A204.1 (cell line): ENCODE data around the gene HEY2.
"Not testable (repeated sequence)": the region's sequence is repeated elsewhere in the genome, so short reads cannot be mapped to it uniquely, and the experiment has no call there.

ENCODE experiments used
- FAIRE-seq: peaks from 2 replicates; lab custom pipeline; 2012; peaks lifted over from hg19 to GRCh38; lab: Jason Lieb, UNC

Gene HEY2

DNA sequence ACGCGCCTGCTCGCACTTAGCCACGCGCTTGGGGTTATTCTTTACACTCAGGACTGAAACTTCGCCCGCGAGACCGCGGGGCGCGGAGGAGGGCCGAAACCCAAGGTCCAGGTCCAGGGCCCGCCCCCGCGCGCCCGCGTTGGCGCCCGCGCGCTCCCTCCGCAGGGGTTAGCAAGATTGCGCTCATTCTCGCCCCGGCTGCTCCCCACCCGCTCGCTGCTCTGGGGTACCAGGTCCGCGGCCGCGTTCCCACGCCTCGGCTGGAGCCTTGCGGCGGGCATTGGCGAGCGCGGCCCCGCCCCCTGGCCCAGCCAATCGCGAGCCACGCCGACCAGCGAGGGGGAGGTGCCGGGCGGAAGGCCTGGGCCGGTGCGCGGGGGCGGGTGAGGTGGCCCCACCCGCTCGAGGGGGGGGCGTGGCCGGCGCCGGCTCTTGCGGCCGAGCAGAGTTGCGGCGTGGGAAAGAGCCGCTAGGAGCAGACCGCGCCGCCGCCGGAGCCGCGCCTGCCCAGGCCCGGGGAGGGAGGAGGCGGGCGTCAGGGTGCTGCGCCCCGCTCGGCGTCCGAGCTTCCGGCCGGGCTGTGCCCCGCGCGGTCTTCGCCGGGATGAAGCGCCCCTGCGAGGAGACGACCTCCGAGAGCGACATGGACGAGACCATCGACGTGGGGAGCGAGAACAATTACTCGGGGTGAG is at the start of gene HEY2:
Gene HEY2 (plus strand): TSS at position 460 of the 692 bp plus-strand sequence. CDS start 145 bp downstream, at position 605.
- no peak for FAIRE-seq

DNA sequence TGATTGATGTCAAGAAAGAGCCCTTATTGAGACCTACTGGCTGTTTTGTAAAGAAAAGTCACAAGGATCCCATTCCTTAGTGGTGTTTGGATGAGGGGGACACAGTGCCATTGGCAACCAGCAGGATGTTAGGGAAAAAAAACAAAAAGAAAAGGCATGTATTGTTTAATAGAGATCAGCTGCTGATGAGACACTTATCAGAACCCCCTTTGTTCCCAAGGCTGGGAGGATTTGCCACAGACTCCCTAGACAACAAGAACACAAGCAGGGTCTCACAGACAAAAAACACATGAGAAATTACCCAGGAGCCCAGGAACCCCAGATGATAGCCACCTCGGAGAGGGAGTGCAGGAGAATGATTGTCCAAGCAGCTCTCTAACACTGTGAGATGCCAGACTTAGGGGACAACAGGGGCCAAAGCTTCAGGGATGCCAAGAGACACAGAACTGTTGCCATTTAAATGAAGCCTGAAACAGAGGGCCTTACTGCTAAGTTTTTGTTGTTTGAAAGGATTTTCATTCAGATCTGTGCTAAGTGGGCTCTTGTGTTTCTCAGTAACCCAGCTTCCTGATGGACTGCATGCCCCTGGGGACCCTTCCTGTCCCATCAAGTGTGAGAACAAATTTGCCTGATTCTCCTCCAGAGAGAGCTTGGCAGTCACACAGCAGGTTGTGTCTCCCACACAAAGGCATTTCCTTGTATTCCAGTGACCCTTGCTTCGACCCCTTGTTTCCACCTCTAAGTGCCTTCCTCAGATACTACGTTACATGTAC is 48.7 kb upstream of the HEY2 start:
- FAIRE-seq: no peak

DNA sequence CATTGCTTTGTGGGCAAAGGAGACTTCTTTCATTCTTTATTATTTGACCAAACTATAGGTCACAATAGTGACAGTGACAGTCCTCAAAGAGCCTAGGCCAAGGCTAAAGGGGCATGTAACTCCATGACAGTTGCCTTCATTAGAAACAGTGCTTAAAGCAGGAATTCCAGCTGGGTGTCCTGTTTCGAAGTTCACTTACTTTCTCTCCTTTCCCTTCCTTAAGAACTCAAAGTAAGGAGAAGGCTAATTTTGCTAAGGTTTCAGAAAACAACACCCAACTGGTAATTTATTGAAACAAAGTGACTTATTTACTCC is 48.1 kb upstream of the HEY2 start:
- no peak for FAIRE-seq

DNA sequence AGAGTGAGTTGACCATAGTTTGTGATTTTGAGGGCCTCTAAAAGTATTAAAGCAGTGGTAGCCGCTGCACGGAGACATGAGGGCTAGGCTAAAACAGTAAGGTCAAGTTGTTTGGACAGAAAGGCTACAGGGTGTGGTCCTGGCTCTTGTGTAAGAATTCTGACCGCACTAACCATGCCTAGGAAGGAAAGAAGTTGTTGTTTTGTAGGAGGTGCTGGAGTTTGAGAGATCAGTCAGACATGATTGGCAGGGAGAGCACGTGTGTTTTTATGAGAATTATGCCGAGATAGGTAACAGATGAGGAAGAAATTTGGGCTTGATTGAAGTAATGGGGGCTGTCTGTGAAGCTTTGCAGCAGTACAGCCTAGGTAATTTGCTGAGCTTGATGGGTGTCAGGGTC is 45.5 kb upstream of the HEY2 start:
- not testable (repeated sequence) for FAIRE-seq

GRCh38 chr6:125707615-125708243 is 41.7 kb upstream of the HEY2 start:
- FAIRE-seq: no peak

DNA sequence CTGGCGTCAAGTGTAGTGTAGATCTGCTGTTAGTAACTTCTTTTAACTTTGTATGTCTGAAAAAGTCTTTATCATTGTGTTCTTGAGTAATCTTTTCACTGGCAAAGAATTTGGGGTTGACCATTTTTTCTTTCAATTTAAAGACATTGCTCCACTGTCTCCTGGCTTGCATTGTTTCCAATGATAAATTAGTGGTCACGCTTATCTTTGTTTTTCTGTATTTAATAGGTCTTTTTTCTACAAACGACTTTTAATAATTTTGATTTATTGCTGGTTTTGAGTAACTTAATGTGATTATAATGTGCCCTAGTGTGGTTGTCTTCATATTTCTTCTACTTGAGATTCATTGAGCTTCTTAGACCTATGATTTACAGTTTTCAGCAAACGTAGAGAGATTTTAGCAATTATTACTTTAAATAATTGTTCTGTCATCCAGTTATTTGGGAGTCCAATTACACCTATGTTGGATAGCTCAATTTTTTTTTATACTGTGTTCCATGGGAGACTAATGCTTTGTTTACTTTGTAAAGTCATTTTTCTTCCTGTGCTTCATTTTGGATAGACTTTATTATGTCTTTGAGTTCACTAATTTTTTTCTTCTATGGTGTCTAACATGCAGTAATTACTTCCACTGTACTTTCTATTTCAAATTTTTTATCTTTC is 38.3 kb upstream of the HEY2 start:
- no peak for FAIRE-seq

DNA sequence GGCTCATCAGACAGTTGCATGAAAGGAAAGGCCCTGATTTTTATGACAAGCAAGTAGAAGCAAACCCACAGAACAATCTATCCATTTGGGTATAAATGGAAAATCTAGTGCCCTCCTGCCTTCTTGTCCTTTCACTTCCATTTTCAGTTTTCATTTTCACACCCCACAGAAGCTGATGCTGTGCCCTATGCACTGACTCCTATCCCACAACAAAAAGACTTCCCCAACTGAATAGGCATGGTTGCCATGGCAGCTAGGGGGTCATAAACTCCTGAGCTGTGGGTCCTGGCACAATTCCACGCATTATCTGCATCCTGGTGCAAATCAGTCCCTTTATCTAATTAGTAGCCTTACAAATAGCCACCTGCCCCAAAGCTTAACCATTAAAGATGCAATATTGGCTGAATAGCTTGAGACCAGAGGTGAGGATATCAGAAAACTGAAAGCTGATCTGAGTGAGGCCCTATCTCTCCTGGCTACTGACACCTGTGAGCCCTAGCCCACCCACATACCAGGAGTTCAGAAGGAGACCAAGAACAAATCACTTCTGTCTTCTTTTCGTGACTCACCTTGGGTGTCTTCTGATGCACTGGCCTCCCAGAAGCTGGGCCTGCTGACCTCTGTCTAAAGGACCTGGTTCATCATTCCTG is 34.9 kb upstream of the HEY2 start:
- FAIRE-seq: no peak

DNA sequence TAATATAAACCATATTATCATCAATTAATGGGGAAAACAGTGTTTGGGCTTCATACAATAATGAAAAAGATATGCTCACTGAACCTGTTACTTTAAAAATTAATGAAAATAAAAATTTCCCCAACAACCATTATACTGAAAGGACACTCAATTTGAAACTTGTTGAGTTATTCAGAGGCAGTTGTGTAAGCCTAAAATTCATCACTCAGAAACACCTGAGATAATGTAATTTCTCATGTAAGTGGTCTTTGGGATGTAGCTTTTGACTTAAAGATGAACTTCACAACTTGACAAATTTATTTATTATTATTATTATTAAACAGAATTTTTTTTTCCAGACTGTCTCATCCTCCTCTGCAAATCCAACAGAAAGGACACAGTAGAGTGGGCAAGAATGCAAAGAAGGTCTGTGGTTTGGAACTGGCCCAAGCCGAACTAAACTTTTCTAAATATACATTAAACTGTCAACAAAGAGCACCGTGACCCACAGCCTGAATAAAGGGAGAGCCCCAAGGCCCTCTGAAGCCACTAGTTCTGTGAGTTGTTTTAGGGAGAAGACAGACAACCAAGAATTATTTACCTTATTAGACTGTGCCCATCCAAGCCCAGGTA is 32.2 kb upstream of the HEY2 start:
- no peak for FAIRE-seq

- FAIRE-seq: no peak
These were observed 31.3 kb upstream of the HEY2 start for GRCh38 chr6:125718109-125718508.

- FAIRE-seq: no peak
These were observed 26.5 kb upstream of the HEY2 start for GRCh38 chr6:125722886-125723285.

DNA sequence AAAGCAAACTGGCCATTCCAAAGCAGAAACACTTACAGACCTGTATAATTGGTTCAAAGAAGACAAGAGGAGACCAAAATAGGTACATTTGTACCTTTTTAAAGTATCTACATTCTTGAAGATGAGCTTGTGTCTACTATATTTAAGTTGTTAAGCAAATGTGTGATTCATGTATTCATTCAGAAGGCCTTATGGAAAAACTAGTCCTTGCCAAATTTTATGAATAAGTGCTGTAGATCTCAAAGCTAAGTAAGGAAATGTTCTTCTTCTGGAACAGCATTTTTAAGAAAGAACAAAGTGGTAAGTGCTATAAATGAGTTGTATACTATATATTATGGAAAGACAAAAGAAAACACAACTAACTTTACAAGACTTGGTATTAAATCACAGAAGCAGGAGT is 22.2 kb upstream of the HEY2 start:
- FAIRE-seq: no peak

DNA sequence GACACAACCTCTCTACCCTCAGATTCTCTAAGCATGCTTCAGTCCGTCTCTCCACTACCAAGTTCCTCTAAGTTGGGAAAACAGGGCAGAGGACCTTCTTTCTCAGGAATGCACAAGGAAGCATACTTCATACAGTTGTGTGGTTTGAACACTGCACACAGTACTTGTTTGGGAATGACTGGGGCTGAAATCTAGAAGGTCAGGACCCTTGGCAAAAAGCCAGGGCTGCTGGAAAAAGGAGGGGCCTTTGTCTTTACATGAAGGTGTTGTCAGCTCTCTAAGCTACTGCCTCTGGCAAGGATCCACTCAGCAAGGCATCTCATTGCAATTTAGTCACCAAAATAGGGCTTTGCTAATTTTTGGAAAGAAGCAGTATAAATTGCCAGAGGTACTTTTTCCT is 20.7 kb upstream of the HEY2 start:
- no peak for FAIRE-seq

DNA sequence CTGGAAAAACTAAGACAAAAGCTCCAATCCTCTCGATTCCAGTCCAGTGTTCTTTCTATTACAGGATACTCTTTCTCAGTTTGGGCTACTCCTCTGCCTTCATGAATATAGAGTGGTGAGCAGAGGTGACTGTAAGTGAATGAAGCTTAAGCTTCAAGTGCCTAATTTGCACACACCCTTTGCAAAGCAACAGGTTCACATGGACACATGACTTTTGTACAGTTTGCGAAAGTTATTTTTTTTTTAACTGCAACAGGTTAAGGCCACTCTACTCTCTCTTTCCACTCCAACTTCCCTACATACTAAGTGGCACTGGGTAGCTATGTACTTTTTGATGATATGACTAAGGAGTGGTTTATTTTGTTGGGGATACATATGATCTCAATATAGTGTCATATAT is 19.4 kb upstream of the HEY2 start:
- no peak for FAIRE-seq

GRCh38 chr6:125732398-125732797 is 17.0 kb upstream of the HEY2 start:
- no peak for FAIRE-seq

DNA sequence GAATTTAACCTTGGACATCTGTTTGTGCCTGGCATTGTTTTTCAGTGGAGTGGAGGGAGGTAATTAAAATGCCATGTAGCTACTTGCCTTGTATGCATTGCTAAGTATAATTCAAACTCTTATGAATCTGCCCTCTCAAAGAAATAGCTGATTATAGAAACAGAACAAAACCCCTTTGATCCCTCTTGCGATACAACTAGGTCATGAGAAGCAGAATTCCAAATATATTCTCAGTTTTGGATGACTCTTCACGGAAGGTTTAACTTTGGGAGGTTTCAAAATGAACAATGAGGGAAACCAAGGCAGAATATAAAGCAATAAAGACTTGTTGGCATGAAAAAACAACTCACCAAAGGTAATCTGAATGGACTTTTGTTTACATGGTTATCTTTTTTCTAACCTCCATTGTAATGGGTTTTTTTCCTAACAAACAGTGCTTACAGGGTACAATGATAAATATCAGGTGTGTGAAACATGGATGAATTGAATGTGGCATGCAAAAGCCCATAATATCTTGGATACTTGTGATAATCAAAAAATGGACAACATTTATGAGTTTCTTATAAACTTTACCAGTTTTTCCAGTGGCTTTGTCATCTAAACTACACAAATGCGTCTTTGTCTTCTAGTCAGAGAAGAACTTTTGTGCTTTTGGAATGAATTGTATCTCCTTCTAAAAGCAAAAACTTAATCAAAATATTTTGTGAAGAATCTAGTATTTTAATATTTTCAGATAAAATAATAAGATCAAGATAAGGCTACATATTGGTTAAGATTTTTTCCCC is 15.7 kb upstream of the HEY2 start:
- FAIRE-seq: no peak

GRCh38 chr6:125738276-125738675 is 11.2 kb upstream of the HEY2 start:
- FAIRE-seq: no peak

DNA sequence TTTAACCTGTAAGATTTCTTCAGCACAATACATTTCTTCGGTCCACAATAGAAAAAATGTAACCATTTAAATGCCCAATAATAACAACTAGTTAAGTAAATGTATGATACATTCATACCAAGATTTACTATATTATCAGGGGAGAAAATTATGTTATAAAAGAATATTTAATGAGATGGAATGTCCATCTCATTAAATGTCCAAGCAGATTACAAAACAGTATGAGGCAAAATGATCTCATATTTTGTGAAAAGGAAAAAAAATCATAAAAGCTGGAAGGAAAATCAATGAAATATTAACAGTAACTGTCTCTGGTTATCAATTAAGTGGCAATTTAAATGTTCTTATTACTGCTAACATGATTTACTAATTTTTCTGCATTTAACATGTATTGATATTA is 10.1 kb upstream of the HEY2 start:
- FAIRE-seq: no peak

DNA sequence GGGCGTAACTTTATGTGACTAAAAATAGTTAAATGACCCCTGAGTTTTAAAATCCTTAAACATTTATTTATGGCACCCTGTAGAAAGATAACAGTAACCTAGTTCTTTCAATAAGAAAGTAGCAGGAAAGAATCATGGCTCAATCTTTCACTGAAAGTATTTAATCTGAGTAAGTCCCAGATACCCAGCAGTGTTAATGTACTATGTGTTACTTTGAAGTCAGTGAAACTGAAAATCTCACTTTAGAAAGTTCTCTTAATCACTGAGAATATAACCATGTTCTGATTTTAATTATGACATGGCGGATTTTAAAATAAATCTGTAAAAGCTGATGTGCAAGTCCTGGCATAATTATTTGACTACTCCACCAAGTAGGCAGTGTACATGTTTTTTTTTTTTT is 8.1 kb upstream of the HEY2 start:
- no peak for FAIRE-seq

GRCh38 chr6:125742024-125742423 is 7.4 kb upstream of the HEY2 start:
- no peak for FAIRE-seq

GRCh38 chr6:125742464-125743120 is 6.8 kb upstream of the HEY2 start:
- FAIRE-seq: no peak

GRCh38 chr6:125743604-125744003 is 5.8 kb upstream of the HEY2 start:
- FAIRE-seq: no peak
